ENCODE results near the gene ARMC2.
A peak's percentile ranks its signal among the peaks of the same experiment; 100 is the strongest.
"Not testable (repeated sequence)": the region's sequence is repeated elsewhere in the genome, so short reads cannot be mapped to it uniquely, and the experiment has no call there.

The ARMC2 gene

DNA sequence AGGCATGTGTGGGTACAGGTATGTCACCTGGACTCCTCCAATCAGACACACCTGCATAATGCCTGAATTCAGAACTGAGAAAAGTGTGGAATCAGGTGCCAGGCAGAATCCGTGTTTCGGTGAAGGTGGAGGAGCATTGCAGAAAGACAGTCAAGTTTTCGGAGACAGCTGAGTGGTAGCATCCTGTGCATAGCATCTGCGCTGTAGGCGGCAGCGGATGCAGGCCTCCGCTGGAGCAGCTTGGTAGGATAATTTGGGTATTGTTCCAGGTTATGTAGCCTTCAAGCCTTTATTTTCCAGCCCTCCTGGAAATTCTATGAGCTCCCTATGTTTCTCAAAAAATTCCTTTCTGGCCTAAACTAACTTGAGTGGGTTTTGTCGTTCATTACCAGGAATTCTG is 15.5 kb upstream of the ARMC2 start:
- no peak for DNase-seq (ENCODE audit: low spot score)

DNA sequence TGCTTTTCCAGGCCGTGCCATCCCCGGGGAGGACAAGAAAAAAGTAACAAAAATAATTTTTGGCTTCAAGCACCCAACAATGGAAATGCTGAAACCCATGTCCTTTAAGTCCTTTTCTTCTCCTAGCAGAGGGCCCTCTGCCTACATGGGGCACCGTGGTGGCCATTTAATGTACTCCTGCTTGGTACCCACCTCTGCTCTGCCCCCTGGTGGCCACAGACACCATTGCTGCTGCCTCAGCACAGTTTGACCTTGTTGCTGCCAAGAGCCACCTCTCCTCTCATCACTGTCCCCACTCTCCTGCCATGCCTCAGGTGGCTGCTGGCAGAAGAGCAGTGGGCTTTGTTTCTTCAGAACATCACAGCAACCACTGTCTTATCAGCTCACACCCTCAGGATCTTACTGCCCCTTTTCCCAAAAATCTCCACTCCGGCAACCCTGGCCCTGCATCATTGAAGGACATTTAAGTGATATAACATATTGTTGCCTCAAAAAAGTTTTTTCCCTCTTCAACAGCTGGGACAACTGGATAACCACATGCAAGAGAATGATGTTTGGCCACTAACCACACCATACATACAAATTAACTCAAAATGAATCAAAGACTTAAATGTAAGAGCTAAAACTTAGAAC is 12.9 kb upstream of the ARMC2 start:
- peak; percentile 78 for DNase-seq (ENCODE audit: low spot score)

DNA sequence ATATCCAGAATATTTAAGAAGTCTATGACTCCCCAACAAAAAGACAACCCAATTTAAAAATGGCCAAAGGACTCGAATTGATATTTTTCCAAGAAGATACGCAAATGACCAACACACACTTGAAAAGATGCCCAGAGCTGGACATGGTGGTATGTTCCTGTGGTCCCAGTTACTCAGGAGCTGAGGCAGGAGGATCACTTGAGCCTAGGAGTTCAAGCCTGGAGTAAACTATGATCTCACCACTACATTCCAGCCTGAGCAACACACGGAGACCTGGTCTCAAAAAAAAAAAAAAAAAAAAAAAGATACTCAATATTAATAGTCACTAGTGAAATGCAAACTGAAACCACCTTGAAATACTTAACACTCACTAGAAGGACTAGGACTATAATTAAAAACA is 12.2 kb upstream of the ARMC2 start:
- DNase-seq (ENCODE audit: low spot score), result no peak

GRCh38 chr6:108837236-108837971 is 10.8 kb upstream of the ARMC2 start:
- DNase-seq (ENCODE audit: low spot score), result no peak

GRCh38 chr6:108838101-108838717 is 10.0 kb upstream of the ARMC2 start:
- DNase-seq (ENCODE audit: low spot score), result no peak

DNA sequence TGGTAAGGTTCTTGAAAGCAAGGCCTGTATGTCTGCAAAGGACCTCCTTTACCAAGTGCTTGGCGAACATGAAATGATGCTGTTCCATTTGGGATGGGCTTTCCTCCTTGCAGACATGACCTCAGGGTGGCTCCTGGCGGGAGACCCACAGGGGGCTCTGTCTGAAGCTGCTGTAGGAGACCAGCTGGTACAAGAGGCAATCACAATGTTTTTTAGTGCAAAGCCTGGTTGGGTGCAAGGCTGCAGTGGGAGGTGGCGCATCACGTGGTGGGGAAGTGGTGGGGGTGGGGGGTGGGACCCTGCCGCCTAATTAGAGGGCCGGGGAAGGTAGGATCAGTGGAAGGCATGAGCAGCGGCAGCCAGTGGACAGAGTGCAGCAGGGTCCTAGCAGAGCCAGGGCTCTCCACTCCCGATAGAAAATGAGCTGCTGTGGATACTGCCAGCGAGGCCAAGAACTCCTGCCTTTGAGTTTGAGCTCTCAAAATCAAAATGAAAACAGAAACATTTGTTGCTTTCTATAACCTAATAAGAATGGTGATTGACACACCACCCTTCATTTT is 9.1 kb upstream of the ARMC2 start:
- DNase-seq (ENCODE audit: low spot score), result no peak

GRCh38 chr6:108840919-108841318 is 7.3 kb upstream of the ARMC2 start:
- no peak for DNase-seq (ENCODE audit: low spot score)

DNA sequence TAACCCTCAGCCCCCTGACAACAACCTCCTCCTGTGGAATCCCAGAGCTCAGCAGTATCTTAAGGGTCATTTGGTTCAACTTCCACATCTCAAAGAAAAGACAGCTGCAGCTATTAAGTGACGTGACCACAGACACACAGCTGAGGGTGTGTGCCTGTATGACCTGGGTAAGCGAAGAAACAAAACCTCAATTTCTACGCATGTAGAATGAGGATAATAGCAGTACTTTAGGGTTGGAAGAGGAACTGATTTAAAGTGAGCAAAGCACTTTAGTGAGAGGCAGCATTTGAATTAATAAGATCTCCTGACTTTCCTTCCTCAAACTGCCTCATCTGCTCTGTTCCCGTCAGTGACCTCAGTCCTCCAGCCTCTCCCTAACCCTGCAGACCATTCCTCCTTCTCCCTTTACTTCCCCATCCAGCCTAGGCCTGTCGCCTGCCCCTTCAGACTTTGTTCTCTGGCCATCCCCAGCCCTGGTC is 6.8 kb upstream of the ARMC2 start:
- no peak for DNase-seq (ENCODE audit: low spot score)

GRCh38 chr6:108844135-108844534 is 4.1 kb upstream of the ARMC2 start:
- no peak for DNase-seq (ENCODE audit: low spot score)

DNA sequence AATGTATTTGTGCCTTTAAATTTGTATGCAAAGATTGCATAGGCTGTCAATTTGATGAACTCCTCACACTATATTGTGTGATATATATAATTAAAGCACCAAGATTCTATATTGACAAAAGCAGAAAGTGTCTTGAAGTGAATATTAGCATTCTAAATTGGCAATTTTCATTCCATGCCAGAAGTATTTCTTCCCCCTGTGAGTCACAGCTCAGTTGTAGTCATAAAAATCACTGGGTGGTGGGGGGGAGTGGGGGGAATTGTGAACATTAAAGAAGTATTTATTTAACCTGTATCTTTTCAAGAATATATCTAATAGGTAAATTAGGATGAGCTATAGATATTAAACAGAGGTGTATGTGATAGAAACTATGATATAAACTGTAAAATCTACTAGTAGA is 3.1 kb upstream of the ARMC2 start:
- DNase-seq (ENCODE audit: low spot score), result no peak

- DNase-seq (ENCODE audit: low spot score), result no peak
Measured at GRCh38 chr6:108846101-108846500, 2.1 kb upstream of the ARMC2 start.

GRCh38 chr6:108846628-108847027 is 1.6 kb upstream of the ARMC2 start:
- DNase-seq (ENCODE audit: low spot score), result no peak

DNA sequence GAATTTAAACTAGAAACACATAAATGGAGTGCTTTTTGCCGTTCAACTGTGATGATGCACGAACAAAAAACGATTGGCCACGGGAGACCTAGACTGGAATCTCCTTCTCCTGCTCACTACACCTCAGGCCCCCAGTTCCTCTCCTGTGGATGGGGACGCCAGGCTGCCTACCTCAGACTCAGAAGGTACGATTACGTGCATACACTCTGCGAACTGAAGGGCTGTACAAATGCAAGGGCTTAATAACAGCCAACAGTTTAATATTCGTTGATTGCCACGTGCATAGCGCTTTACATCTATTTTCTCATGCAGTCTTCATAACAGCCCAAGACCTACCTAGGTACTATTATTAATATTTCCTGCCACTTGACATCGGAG is 495 bp upstream of the ARMC2 start:
- DNase-seq (ENCODE audit: low spot score), result no peak

DNA sequence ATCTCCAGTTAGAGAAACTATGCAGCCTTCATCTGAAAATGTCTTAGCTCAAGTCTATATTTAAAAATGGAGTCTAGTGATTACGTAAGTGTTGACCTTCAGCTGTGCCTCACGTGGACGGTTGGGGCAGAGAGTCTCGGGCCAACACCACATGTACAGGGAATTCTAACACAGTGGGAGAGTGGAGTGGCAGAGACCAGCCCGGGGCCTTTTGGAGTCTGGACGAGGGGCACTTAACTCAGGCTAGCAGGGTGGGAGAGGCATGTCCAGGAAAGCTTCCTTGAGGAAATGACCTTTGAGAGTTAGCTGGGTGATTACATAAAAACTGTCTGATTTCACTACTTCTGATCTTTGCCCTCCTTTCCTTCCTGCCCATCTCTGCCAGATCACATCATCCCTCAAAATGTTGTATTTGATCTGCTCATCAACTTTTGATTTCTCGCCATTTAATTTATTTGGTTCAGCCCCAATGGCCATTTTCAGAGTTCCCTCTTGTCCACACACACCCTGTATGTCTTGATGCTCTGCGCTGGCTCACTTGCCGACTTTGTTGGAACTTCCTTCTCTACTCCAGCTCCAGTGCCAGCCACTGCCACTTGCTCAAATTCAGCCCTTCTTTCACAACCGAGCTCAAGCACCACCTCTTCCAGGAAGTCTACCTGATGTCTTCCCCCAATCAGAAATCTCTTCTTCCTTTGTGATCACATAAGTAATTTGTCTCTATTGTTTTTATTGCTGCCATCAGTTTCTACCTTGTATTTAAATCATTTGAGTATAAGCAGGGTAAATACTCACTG is 2.6 kb downstream of the ARMC2 start:
- no peak for DNase-seq (ENCODE audit: low spot score)

DNA sequence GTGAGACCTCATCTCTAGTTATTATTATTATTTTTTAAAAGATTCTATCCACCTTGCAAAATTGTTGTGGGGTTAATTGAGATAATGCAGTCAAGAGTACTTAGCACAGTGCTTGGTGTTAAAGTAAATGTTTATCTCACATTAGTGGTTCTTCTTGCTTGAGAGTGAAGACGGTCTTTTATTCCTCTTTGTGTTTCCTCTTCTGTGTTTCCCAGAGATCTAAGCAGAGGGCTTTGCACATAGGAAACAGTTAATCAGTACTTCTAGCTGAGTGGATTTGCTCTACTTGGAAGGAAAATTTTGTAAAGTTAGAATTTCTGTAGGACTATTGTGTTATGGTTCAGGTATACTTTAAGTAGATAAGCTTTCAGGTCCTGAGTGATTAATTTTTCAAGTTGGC is 3.5 kb downstream of the ARMC2 start:
- DNase-seq (ENCODE audit: low spot score), result no peak

DNA sequence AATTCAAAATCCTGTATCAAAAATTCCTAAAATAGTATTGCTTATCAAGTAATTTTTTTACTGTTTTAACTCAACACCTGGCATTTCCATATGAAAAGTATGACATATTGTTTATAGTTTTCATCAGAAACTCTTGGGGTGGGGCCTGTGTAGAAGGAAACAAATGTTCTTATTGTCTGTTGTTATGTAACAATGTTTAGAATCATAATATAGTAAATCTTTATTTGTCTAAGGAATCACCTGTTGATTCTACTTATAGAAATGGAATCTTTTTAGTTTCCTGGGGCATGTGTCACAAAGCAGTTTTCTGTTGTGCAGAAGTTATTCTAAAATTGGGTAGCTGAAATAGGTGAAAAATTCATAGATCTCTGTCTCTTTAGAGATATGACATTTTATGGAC is 4.9 kb downstream of the ARMC2 start:
- no peak for DNase-seq (ENCODE audit: low spot score)

GRCh38 chr6:108862479-108863191 is 14.4 kb downstream of the ARMC2 start:
- DNase-seq (ENCODE audit: low spot score), result no peak

GRCh38 chr6:108865751-108866286 is 17.6 kb downstream of the ARMC2 start:
- not testable (repeated sequence) for DNase-seq (ENCODE audit: low spot score)

DNA sequence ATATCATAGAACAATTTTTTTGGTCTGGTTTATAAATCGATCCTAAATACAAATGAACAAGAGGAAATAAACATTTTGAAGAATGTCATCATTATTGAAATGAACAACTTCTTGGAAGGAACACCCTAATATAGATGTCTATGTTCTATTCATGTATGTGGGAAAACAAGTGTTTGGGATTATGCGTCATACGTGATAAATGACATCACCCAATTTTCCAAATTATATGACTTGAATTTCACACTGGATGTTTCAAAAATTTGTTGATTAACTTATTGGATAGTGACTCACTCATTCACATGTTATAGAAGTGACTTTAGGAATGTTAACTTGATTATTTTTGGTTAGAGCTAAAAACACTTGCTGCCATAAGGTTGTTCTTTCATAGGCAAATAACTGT is 18.6 kb downstream of the ARMC2 start:
- no peak for DNase-seq (ENCODE audit: low spot score)

- DNase-seq (ENCODE audit: low spot score), result no peak
Measured at GRCh38 chr6:108868647-108869046, 20.4 kb downstream of the ARMC2 start.

GRCh38 chr6:108869876-108870275 is 21.7 kb downstream of the ARMC2 start:
- no peak for DNase-seq (ENCODE audit: low spot score)
